Coronary artery (tissue), 2 donors: ENCODE results near the gene TMEM131.
"Not testable (repeated sequence)": the region's sequence is repeated elsewhere in the genome, so short reads cannot be mapped to it uniquely, and the experiment has no call there.

Experiments
- DNase-seq: peaks from one replicate; pipeline ENCODE4 v3.0.0-alpha.2; 2017; ENCODE audit warnings: low spot score
- H3K27ac ChIP-seq, 2 donors: fragments of 200-600 bp; sonication (generic); one replicate each; pipeline ENCODE4 v1.5.1; 2016 to 2019
- H3K4me3 ChIP-seq: fragments of 200-600 bp; sonication (generic); 2 replicates; pipeline ENCODE4 v1.5.1; 2016; ENCODE audit warnings: mild to moderate bottlenecking, moderate library complexity
- CTCF ChIP-seq: fragments of 200-600 bp; sonication (generic); IDR thresholded peaks from one replicate; pipeline ENCODE4 v1.5.1; 2019; ENCODE audit warnings: antibody characterized with exemption

The TMEM131 gene

GRCh38 chr2:97715951-97716694 is 279.6 kb downstream of the TMEM131 start:
- Histone ChIP-seq H3K27ac (no peak overlapping the region), H3K4me3 (no peak overlapping the region)
- no peak for DNase-seq
- TF ChIP-seq CTCF = no peak

DNA sequence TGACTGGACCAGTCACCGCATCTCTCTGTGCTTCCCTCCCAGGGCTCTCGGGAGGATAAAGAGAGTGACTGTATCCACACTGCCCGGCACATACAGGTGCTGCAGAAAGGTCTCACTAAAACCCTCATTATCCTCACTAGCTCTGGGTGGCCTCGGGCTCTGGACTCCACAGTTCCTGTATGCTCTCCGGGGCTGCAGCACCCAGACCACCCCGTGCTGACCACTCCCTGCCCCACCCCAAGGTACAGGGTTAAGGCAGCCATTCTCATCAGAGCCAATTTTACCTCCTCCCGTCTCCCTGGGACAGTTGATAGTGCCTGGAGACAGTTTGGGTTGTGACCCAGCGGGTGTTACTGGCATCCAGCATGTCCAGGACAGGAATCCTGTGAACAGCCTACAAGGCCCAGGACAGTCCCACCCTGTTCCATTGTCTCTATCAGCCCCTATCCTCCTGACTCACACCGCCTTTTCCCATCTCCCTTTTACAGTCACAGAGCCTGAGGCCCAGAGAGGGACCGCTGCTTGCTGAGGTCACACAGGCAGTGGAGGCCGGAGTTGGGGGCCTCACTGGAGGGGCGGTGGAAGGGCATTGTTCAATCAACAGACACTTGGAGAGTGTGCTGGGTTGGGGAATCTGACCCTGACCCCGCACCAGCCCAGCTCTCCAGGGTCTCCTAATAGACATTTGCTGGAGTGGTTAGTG is 280.6 kb downstream of the TMEM131 start:
- Histone ChIP-seq H3K27ac (no peak overlapping the region), H3K4me3 (no peak overlapping the region)
- TF ChIP-seq CTCF = no peak
- DNase-seq = no peak

GRCh38 chr2:97714084-97714949 is 281.4 kb downstream of the TMEM131 start:
- Histone ChIP-seq H3K27ac (no peak overlapping the region), H3K4me3 (no peak overlapping the region)
- no peak for DNase-seq
- TF ChIP-seq CTCF = no peak

- no peak within 1 kb of the TSS for H3K27ac ChIP-seq
- no peak for DNase-seq
These were observed 282.3 kb downstream of the TMEM131 start, which contains the start of gene ZAP70 for GRCh38 chr2:97713296-97714083. Gene ZAP70 (plus strand): TSS chr2:97713576. CDS start chr2:97724037, 10,461 bp downstream.

GRCh38 chr2:97712693-97713295 is 283.0 kb downstream of the TMEM131 start:
- no peak for DNase-seq
- TF ChIP-seq CTCF = no peak
- Histone ChIP-seq H3K4me3 (no peak overlapping the region), H3K27ac (no peak overlapping the region)

More at GRCh38 chr2:97713296-97714083, 282.3 kb downstream of the TMEM131 start, which contains the start of gene ZAP70:
- TF ChIP-seq CTCF = no peak
- H3K4me3 ChIP-seq = no peak within 1 kb of the TSS

GRCh38 chr2:97712175-97712574 is 283.6 kb downstream of the TMEM131 start:
- DNase-seq, H3K4me3 ChIP-seq, H3K27ac ChIP-seq: not testable (repeated sequence)
